HEK293 (cell line): ENCODE measurements around the gene DSCAML1.

Source experiments
- CTCF ChIA-PET: fragments of 350-600 bp; formaldehyde crosslinking; extraction: SDS; loops from one replicate; lab custom pipeline; 2021; ENCODE audit warnings: antibody characterized with exemption; lab: Yijun Ruan, JAX
- POLR2A ChIA-PET: fragments of 300-600 bp; formaldehyde crosslinking; extraction: SDS; loops from one replicate; lab custom pipeline; 2020; ENCODE audit warnings: antibody characterized with exemption, inconsistent platforms; lab: Yijun Ruan, JAX
- H3K27ac ChIP-seq: fragments of 200-500 bp; sonication (Bioruptor generic); 2 replicates; pipeline ENCODE4 v1.5.1; 2014; ENCODE audit warnings: low read depth, low read length, control low read depth, inconsistent platforms; ENCODE audit errors: extremely low read depth
- H3K36me3 ChIP-seq, 2 experiments: fragments of 200-500 bp in 1 of 2; sonication (Bioruptor generic) in 1 of 2; 1 replicate in 1 of 2; 2 replicates in 1 of 2; pipeline ENCODE4 v1.5.1; 2014 to 2017; ENCODE audit warnings: inconsistent platforms in 2 of 2, low read length in 2 of 2; ENCODE audit not compliant: control insufficient read depth in 2 of 2, insufficient read depth in 1 of 2
- H3K4me1 ChIP-seq: fragments of 200-500 bp; sonication (Bioruptor generic); 2 replicates; pipeline ENCODE4 v1.5.1; 2014; ENCODE audit warnings: mild to moderate bottlenecking, low read length, inconsistent platforms; ENCODE audit not compliant: control insufficient read depth, insufficient read depth
- H3K4me3 ChIP-seq: 2 replicates; pipeline ENCODE4 v1.5.1; 2011; ENCODE audit warnings: low read depth, mild to moderate bottlenecking, control low read depth, low read length, moderate library complexity
- H3K9me3 ChIP-seq: fragments of 200-500 bp; sonication (Bioruptor generic); 2 replicates; pipeline ENCODE4 v1.5.1; 2014; ENCODE audit warnings: low read depth, low read length, inconsistent platforms; ENCODE audit not compliant: control insufficient read depth, insufficient read depth
- EGR2 ChIP-seq: fragments of 450-650 bp; formaldehyde crosslinking; IDR thresholded peaks from 2 replicates; pipeline ENCODE4 v1.5.1; 2016; ENCODE audit warnings: low read depth, missing biosample characterization, missing genetic modification characterization
- GLIS1 ChIP-seq: fragments of 450-650 bp; formaldehyde crosslinking; IDR thresholded peaks from 2 replicates; pipeline ENCODE4 v1.5.1; 2016; ENCODE audit warnings: missing biosample characterization, missing genetic modification characterization
- HOXA7 ChIP-seq: sonication (generic); formaldehyde crosslinking; IDR thresholded peaks from 2 replicates; pipeline ENCODE4 v1.8.1; 2022; ENCODE audit warnings: missing genetic modification reagents, borderline replicate concordance
- PRDM1 ChIP-seq: fragments of 450-650 bp; formaldehyde crosslinking; IDR thresholded peaks from 2 replicates; pipeline ENCODE4; 2016; ENCODE audit warnings: missing biosample characterization, missing genetic modification characterization
- TRIM28 ChIP-seq: IDR thresholded peaks from 2 replicates; pipeline ENCODE4 v1.6.1; 2011; ENCODE audit warnings: low read length, control low read depth, borderline replicate concordance
- ZEB2 ChIP-seq: fragments of 450-650 bp; formaldehyde crosslinking; IDR thresholded peaks from 2 replicates; pipeline ENCODE4 v1.5.1; 2016; ENCODE audit warnings: missing biosample characterization, missing genetic modification characterization
- ZFHX2 ChIP-seq: fragments of 450-650 bp; formaldehyde crosslinking; conservative IDR thresholded peaks from 2 replicates; pipeline ENCODE4 v1.5.1; 2016; ENCODE audit warnings: missing biosample characterization, missing genetic modification characterization
- ZIC2 ChIP-seq: fragments of 450-650 bp; formaldehyde crosslinking; IDR thresholded peaks from 2 replicates; pipeline ENCODE4 v1.5.1; 2016; ENCODE audit warnings: missing biosample characterization, missing genetic modification characterization
- ZNF211 ChIP-seq: fragments of 450-650 bp; formaldehyde crosslinking; IDR thresholded peaks from 2 replicates; pipeline ENCODE4 v1.5.1; 2016; ENCODE audit warnings: low read depth, missing biosample characterization, missing genetic modification characterization
- ZNF248 ChIP-seq: fragments of 450-650 bp; formaldehyde crosslinking; IDR thresholded peaks from 2 replicates; pipeline ENCODE4 v1.5.1; 2017; ENCODE audit warnings: missing biosample characterization, missing genetic modification characterization
- ZNF555 ChIP-seq: fragments of 450-650 bp; formaldehyde crosslinking; conservative IDR thresholded peaks from 2 replicates; pipeline ENCODE4 v1.5.1; 2017; ENCODE audit warnings: missing biosample characterization, mild to moderate bottlenecking, missing genetic modification characterization, inconsistent platforms
- ZNF558 ChIP-seq: fragments of 450-650 bp; formaldehyde crosslinking; IDR thresholded peaks from 2 replicates; pipeline ENCODE4 v1.5.1; 2016; ENCODE audit warnings: missing biosample characterization, missing genetic modification characterization
- TF ChIP-seq, protein P1 (sequence below): fragments of 450-650 bp; IDR thresholded peaks from 2 replicates; pipeline ENCODE4 v1.5.1; 2018; ENCODE audit warnings: missing biosample characterization, missing genetic modification characterization
- TF ChIP-seq, protein P2 (sequence below): fragments of 450-650 bp; formaldehyde crosslinking; IDR thresholded peaks from 2 replicates; pipeline ENCODE4 v1.5.1; 2016; ENCODE audit warnings: missing biosample characterization, missing genetic modification characterization
- TF ChIP-seq, protein P3 (sequence below): fragments of 450-650 bp; formaldehyde crosslinking; IDR thresholded peaks from 2 replicates; pipeline ENCODE4 v1.5.1; 2017; ENCODE audit warnings: missing biosample characterization, mild to moderate bottlenecking, missing genetic modification characterization, moderate library complexity

Gene DSCAML1

DNA sequence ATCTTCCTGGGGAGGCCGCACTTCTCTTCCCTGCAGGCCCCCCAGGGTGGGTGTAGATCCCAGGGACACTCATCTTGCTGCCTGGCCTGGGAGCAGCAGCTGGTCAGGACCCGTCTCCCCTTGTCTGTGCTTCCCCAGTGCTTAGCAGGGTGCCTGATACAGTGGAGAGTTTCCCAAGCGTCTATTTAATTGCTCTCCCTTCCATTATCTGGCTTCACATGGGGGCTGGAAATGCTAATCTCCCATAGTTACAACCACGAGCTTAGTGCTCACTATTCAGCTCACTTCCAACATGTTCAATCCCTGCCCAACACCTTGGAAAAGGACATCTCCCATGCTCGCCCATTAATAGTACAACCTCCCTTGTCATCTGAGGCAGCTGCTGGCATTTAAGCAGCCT lies 100.5 kb downstream of the DSCAML1 start:
- ChIA-PET CTCF (interaction anchor here (0.6 kb wide), 1 partner anchor 51 kb away, joined by 7 read pairs; no protein-coding TSS in a partner anchor), POLR2A (no interaction called here)
- H3K9me3 ChIP-seq = no peaks in the 10 kb centered on the region
- H3K36me3 ChIP-seq = no peaks in the 10 kb centered on the region
- H3K4me1 ChIP-seq = no peaks in the 10 kb centered on the region
- H3K4me3 ChIP-seq = no peak overlapping the region
- TF ChIP-seq HOXA7 (CRISPR knock-in tag) (no peak), GLIS1 (tag by site-specific recombination) (peak; percentile 84), TRIM28 (no peak), ZIC2 (tag by site-specific recombination) (peak; percentile 85)
- H3K27ac ChIP-seq = no peak overlapping the region

DNA sequence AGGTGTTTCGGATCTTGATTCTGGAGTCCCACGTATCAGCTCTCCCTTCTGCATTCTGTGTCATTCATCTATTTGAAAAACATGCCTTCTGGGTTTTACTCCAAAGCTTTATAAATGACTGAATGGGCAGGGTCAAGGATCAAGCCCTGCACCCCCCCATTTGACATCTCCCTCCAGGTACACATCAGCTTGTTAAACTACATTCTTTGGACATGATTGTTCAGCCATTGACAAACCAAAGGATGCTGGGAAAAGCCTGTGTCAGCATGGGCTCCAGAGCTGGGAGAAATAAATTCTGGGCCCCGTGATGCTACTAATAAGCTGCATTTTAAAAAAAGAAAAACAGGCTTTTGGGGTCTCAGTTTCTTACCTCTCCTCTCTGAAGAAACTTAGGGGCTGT lies 103.7 kb downstream of the DSCAML1 start:
- TF ChIP-seq, protein P1, sequence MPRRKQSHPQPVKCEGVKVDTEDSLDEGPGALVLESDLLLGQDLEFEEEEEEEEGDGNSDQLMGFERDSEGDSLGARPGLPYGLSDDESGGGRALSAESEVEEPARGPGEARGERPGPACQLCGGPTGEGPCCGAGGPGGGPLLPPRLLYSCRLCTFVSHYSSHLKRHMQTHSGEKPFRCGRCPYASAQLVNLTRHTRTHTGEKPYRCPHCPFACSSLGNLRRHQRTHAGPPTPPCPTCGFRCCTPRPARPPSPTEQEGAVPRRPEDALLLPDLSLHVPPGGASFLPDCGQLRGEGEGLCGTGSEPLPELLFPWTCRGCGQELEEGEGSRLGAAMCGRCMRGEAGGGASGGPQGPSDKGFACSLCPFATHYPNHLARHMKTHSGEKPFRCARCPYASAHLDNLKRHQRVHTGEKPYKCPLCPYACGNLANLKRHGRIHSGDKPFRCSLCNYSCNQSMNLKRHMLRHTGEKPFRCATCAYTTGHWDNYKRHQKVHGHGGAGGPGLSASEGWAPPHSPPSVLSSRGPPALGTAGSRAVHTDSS (tag by site-specific recombination) = no peak
- TF ChIP-seq ZEB2 (tag by site-specific recombination) = no peak
- H3K4me3 ChIP-seq = no peak overlapping the region
- CTCF ChIA-PET = interaction anchor here (0.7 kb wide), 1 partner anchor 249 kb away, joined by 4 read pairs; no protein-coding TSS in a partner anchor
- H3K4me1 ChIP-seq = no peaks in the 10 kb centered on the region
- H3K27ac ChIP-seq = no peak overlapping the region
- no peaks in the 10 kb centered on the region for H3K36me3 ChIP-seq
- H3K9me3 ChIP-seq = no peaks in the 10 kb centered on the region
- POLR2A ChIA-PET = no interaction called here

DNA sequence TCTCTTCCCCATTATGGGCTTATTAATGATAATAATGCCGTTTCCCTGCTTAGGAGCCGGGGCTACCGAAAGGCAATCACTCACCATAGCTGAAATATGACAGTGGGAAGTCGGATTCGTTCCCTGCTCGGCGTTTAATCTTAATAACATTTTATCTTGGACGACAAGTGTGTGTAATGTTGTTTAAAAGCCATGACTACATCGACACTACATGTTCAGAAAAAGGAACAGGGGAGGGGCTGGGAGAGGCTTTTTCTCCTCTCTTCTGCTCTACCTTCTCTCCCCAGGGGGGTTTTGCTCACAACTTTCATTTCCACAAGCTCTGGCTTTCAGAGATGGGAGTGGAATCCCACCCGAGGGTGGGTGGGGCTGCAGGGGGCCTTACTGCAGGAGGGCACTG lies 105.5 kb downstream of the DSCAML1 start:
- ChIA-PET CTCF (no interaction called here), POLR2A (no interaction called here)
- no peaks in the 10 kb centered on the region for H3K4me1 ChIP-seq

More for the DNA sequence above, 105.5 kb downstream of the DSCAML1 start:
- Histone ChIP-seq H3K36me3 (no peaks in the 10 kb centered on the region), H3K9me3 (no peaks in the 10 kb centered on the region), H3K4me3 (no peak overlapping the region), H3K27ac (no peak overlapping the region)
- TF ChIP-seq EGR2 (no peak), PRDM1 (tag by site-specific recombination) (no peak), ZNF248 (tag by site-specific recombination) (no peak), ZNF558 (tag by site-specific recombination) (no peak), ZFHX2 (tag by site-specific recombination) (no peak), ZNF555 (tag by site-specific recombination) (no peak), ZNF211 (tag by site-specific recombination) (no peak)
- TF ChIP-seq, protein P2, sequence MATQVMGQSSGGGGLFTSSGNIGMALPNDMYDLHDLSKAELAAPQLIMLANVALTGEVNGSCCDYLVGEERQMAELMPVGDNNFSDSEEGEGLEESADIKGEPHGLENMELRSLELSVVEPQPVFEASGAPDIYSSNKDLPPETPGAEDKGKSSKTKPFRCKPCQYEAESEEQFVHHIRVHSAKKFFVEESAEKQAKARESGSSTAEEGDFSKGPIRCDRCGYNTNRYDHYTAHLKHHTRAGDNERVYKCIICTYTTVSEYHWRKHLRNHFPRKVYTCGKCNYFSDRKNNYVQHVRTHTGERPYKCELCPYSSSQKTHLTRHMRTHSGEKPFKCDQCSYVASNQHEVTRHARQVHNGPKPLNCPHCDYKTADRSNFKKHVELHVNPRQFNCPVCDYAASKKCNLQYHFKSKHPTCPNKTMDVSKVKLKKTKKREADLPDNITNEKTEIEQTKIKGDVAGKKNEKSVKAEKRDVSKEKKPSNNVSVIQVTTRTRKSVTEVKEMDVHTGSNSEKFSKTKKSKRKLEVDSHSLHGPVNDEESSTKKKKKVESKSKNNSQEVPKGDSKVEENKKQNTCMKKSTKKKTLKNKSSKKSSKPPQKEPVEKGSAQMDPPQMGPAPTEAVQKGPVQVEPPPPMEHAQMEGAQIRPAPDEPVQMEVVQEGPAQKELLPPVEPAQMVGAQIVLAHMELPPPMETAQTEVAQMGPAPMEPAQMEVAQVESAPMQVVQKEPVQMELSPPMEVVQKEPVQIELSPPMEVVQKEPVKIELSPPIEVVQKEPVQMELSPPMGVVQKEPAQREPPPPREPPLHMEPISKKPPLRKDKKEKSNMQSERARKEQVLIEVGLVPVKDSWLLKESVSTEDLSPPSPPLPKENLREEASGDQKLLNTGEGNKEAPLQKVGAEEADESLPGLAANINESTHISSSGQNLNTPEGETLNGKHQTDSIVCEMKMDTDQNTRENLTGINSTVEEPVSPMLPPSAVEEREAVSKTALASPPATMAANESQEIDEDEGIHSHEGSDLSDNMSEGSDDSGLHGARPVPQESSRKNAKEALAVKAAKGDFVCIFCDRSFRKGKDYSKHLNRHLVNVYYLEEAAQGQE = no peak
- TF ChIP-seq, protein P3, sequence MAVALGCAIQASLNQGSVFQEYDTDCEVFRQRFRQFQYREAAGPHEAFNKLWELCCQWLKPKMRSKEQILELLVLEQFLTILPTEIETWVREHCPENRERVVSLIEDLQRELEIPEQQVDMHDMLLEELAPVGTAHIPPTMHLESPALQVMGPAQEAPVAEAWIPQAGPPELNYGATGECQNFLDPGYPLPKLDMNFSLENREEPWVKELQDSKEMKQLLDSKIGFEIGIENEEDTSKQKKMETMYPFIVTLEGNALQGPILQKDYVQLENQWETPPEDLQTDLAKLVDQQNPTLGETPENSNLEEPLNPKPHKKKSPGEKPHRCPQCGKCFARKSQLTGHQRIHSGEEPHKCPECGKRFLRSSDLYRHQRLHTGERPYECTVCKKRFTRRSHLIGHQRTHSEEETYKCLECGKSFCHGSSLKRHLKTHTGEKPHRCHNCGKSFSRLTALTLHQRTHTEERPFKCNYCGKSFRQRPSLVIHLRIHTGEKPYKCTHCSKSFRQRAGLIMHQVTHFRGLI (tag by site-specific recombination) = no peak
